PFSK-1 (cell line): Measurements from ENCODE around the gene TIGAR.

Experiments used
- FOXP2 ChIP-seq: optimal IDR thresholded peaks from 2 replicates; pipeline ENCODE3; 2011; ENCODE audit warnings: borderline replicate concordance, control low read depth, inconsistent platforms; ENCODE audit not compliant: insufficient read depth; ENCODE audit errors: extremely low read length, extremely low read depth
- POLR2AphosphoS5 ChIP-seq: IDR thresholded peaks from 2 replicates; pipeline ENCODE4 v1.6.1; 2012; ENCODE audit warnings: low read depth, mild to moderate bottlenecking, control low read depth, low read length, moderate library complexity
- SIN3A ChIP-seq: IDR thresholded peaks from 2 replicates; pipeline ENCODE4 v1.6.1; 2012; ENCODE audit warnings: mild to moderate bottlenecking, low read length, moderate library complexity, borderline replicate concordance; ENCODE audit not compliant: insufficient read depth
- TAF1 ChIP-seq: IDR thresholded peaks from 2 replicates; pipeline ENCODE4 v1.6.1; 2012; ENCODE audit warnings: low read length, control low read depth, borderline replicate concordance; ENCODE audit not compliant: insufficient read depth
- TF ChIP-seq, protein P1 (sequence below), 2 experiments: IDR thresholded peaks; 2 replicates each; pipeline versions ENCODE4 v1.6.1 to v1.8.0; 2011 to 2012; ENCODE audit warnings: low read depth in 2 of 2, low read length in 2 of 2, control low read depth in 1 of 2, inconsistent platforms in 1 of 2, mild to moderate bottlenecking in 1 of 2, moderate library complexity in 1 of 2; ENCODE audit not compliant: insufficient read depth in 1 of 2

Gene TIGAR

DNA sequence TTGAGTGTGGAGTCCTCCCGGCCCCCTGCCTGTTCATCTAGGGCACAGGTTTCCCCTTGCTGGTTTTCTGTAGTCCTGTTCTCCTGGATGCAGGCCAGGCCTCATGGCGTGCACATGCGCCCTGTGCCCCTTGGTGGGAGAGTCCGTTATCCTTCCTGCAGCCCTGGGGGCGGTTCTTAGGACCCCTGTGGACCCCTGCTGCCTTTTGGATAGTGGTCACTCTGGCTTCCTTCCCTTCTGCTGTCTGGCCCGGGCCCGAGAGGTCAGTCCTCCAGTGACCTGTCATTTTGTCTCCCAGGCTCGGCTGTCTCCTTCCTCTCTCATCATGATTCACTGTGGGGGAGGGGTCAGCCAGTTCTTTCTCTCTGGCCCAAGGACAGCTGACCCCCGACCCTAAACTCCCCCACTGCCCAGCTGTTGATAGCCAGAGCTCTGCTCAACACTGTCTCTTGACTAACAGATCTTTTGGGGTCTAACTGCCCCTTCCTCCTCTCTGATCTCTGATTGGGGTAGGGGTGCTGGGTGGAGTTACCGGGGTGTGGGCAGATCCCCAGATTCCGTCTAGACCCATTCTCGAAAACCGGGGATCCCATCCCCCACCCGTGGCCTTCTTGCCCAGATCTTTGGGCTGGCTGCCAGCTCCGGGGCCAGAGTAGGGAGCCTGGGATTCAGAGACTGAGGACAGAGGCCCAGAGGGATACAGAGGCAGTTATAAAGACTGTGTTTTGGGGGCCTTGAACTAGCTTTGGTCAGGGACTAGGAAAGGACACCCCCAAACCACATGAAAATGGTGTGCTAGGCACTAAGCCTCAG, 40.5 kb upstream of the TIGAR start:
- TF ChIP-seq TAF1 = no peak
- no peak for TF ChIP-seq SIN3A
- TF ChIP-seq, protein P1, sequence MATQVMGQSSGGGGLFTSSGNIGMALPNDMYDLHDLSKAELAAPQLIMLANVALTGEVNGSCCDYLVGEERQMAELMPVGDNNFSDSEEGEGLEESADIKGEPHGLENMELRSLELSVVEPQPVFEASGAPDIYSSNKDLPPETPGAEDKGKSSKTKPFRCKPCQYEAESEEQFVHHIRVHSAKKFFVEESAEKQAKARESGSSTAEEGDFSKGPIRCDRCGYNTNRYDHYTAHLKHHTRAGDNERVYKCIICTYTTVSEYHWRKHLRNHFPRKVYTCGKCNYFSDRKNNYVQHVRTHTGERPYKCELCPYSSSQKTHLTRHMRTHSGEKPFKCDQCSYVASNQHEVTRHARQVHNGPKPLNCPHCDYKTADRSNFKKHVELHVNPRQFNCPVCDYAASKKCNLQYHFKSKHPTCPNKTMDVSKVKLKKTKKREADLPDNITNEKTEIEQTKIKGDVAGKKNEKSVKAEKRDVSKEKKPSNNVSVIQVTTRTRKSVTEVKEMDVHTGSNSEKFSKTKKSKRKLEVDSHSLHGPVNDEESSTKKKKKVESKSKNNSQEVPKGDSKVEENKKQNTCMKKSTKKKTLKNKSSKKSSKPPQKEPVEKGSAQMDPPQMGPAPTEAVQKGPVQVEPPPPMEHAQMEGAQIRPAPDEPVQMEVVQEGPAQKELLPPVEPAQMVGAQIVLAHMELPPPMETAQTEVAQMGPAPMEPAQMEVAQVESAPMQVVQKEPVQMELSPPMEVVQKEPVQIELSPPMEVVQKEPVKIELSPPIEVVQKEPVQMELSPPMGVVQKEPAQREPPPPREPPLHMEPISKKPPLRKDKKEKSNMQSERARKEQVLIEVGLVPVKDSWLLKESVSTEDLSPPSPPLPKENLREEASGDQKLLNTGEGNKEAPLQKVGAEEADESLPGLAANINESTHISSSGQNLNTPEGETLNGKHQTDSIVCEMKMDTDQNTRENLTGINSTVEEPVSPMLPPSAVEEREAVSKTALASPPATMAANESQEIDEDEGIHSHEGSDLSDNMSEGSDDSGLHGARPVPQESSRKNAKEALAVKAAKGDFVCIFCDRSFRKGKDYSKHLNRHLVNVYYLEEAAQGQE (IDR thresholded peaks at IDR 0.05; ENCODE audit: insufficient read depth in 1 of 2, low read depth in 2 of 2, low read length in 2 of 2) = no peak
- no peak; the same call in 1 of the 2 replicates for TF ChIP-seq POLR2AphosphoS5
- TF ChIP-seq FOXP2 = no peak

DNA sequence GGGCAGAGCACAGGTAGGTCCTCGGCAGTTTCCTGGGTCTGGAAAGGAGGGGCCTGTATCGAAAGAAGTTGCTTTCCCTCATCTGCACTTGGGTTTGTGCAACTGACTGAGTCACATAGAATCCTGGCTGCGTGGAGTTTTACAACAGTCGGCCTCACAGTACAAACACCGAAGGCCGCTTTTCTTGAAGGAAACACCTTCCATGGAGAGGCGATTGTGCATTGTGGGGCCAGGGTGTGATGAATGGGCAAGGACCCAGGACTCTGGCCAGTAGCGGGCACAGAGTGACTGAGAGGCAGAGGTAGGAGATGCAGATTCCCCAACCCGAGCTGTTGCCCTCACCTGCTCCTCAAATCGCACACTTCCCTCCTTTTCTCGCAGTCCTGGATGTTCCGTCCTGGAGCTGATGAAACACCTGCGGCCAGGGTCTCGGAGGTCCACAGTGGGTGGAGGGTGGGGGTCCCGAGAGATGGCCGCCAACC, 39.8 kb upstream of the TIGAR start:
- TF ChIP-seq POLR2AphosphoS5 (no peak), TAF1 (no peak), SIN3A (no peak), FOXP2 (no peak)
- TF ChIP-seq, protein P1 (IDR thresholded peaks at IDR 0.05; ENCODE audit: insufficient read depth in 1 of 2, low read depth in 2 of 2, low read length in 2 of 2) = no peak

DNA sequence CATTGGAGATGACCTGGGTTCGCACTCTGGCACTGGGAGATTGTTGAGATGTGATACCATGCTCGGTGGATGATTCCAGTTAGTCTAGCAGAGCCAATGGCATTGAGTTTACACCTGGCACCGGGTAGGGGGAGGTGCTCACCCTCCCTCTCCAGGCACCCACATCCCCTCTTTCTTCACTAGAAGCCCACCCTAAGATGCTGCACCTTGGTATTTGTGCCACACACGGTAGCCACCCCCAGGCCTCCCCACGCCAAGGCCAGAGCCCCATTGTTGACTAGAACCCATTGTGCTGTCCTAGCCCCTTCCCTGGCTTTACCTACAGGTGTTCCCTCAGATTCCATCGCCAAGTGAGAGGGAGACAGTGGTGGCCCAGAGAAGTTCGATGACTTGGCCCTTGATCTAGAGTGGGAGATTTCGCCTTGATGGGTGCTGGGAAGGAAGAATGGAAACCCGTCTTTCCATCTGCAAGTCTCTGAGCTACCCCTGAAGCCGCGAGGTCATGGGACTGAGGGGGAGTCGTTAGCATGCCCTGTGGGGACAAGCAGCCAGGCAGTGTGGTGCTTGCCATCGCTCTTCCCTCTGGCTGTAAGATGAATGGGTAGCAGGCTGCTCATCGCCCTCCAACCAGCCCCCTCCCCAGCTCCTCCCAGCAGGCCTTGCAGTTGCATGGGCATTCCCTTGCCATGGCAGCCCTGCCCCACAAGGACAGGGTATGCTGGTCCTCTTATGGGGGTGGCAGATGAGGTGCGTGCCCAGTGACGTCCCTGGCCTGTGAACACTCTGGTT, 38.7 kb upstream of the TIGAR start:
- TF ChIP-seq, protein P1 (IDR thresholded peaks at IDR 0.05; ENCODE audit: insufficient read depth in 1 of 2, low read depth in 2 of 2, low read length in 2 of 2) = no peak
- TF ChIP-seq SIN3A (no peak), FOXP2 (no peak), TAF1 (no peak), POLR2AphosphoS5 (no peak; the same call in 1 of the 2 replicates)

DNA sequence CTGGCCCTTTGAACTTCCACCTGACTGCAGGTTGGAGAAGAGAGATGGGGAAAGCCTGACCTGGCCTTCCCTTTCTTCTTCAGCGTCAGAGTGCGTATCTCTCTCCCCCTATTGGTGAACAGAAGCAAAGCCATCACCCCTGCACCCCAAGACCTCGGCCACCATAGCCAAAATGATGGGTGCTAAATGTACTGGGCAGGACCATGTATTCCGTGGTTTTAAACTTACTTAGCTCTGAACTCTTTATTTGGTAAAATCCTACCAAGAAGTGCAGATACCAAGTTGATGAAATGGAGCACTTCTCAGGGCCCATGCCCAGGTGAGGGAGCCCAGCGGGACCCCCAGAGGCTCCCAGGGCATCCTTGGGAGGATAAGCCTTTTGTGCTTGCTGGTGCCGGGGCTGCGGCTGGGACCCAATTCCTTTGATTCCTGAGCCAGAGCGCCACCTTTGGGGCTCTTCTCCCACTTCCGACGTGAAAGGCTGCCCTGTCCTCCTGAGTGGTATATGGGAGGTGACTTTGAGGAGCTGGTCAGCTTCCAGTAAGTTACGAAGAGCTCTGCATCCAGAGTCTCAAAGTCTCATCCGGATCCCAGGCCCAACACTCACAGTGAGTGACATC, 38.0 kb upstream of the TIGAR start:
- TF ChIP-seq POLR2AphosphoS5 (0 out of 2 replicates have a peak, but pooled peaks have one; percentile 18), FOXP2 (no peak), SIN3A (no peak)
- TF ChIP-seq, protein P1 (IDR thresholded peaks at IDR 0.05; ENCODE audit: insufficient read depth in 1 of 2, low read depth in 2 of 2, low read length in 2 of 2) = no peak
